HCT116 (cell line): ENCODE data around the gene PCDHA7. TPM values are rescaled to one million over a fixed set of nuclear protein-coding genes. Genes with fewer than 3 reads are reported as not detected.

Experiments
- ATAC-seq: fragments of 200-7000 bp; cut with Tn5 transposase; 2 replicates; pipeline ENCODE4 v1.9.1; 2020; ENCODE audit warnings: mild to moderate bottlenecking, moderate library complexity
- BruUV-seq: library from RNA; stranded (reverse); fragments of 400-500 nt; replicated peaks from 2 replicates; lab custom pipeline; 2021; lab: Mats Ljungman, UMichigan
- CTCF ChIA-PET: fragments of 300-600 bp; sonication (Branson Sonifier 250); formaldehyde crosslinking; loops from one replicate; lab custom pipeline; 2021; ENCODE audit warnings: antibody characterized with exemption; lab: Charles Lee
- POLR2A ChIA-PET: fragments of 300-600, 350-600 bp; sonication (Branson Sonifier 250); formaldehyde crosslinking; loops from one replicate; lab custom pipeline; 2021; ENCODE audit warnings: antibody characterized with exemption; lab: Charles Lee
- RAD21 ChIA-PET, 2 experiments: fragments of 300-600 bp; sonication (Branson Sonifier 250); formaldehyde crosslinking; loops; one replicate each; lab custom pipeline; 2023; ENCODE audit warnings: low total read pairs in 2 of 2; ENCODE audit not compliant: uncharacterized antibody in 2 of 2, unreplicated experiment in 2 of 2, low non-redundant PET in 1 of 2; lab: Charles Lee
- DNase-seq: peaks from one replicate; pipeline ENCODE4 v3.0.0-alpha.2; 2010; ENCODE audit warnings: low read depth, low spot score
- H2AFZ ChIP-seq: fragments of 200-600 bp; shearing (Covaris generic), sonication (generic); 2 replicates; pipeline ENCODE4 v1.6.1; 2017; ENCODE audit warnings: low read depth, mixed run types, mixed read lengths, antibody characterized with exemption, low read length; ENCODE audit not compliant: poor library complexity, severe bottlenecking
- H3K27ac ChIP-seq: 2 replicates; pipeline ENCODE4 v1.5.1; 2012; ENCODE audit warnings: low read depth, low read length
- H3K27me3 ChIP-seq: fragments of 200-600 bp; sonication (generic); 2 replicates; pipeline ENCODE4 v1.6.1; 2016; ENCODE audit warnings: mixed run types, low read length, mixed read lengths; ENCODE audit not compliant: insufficient read depth
- H3K36me3 ChIP-seq, 2 experiments: fragments of 200-500 bp in 1 of 2; fragments of 200-600 bp in 1 of 2; sonication (Bioruptor generic) in 1 of 2; sonication (generic) in 1 of 2; 2 replicates each; pipeline versions ENCODE4 v1.5.1 to v1.6.1; 2014 to 2016; ENCODE audit warnings: low read length in 2 of 2, inconsistent platforms in 1 of 2, mixed read lengths in 1 of 2, mixed run types in 1 of 2; ENCODE audit not compliant: insufficient read depth in 2 of 2, control insufficient read depth in 1 of 2
- H3K4me1 ChIP-seq, 2 experiments: fragments of 200-600 bp in 1 of 2; sonication (generic) in 1 of 2; 2 replicates each; pipeline versions ENCODE4 v1.5.1 to v1.6.1; 2012 to 2017; ENCODE audit warnings: low read length in 2 of 2, inconsistent platforms in 1 of 2, mild to moderate bottlenecking in 1 of 2, mixed read lengths in 1 of 2, mixed run types in 1 of 2, moderate library complexity in 1 of 2; ENCODE audit not compliant: insufficient read depth in 2 of 2, control insufficient read depth in 1 of 2
- H3K4me2 ChIP-seq: fragments of 200-600 bp; sonication (generic); 2 replicates; pipeline ENCODE4 v1.6.1; 2017; ENCODE audit warnings: mixed run types, low read length, mixed read lengths
- H3K4me3 ChIP-seq, 2 experiments: fragments of 200-600 bp in 1 of 2; sonication (generic) in 1 of 2; replicated peaks in 1 of 2; 2 replicates each; pipeline ENCODE4 v1.5.1; 2011 to 2016; ENCODE audit warnings: low read length in 2 of 2, control low read depth in 1 of 2, low read depth in 1 of 2, mild to moderate bottlenecking in 1 of 2, mixed read lengths in 1 of 2, mixed run types in 1 of 2
- H3K79me2 ChIP-seq: fragments of 200-600 bp; sonication (generic); 2 replicates; pipeline ENCODE4 v1.6.1; 2017; ENCODE audit warnings: mild to moderate bottlenecking, mixed run types, low read length, moderate library complexity, mixed read lengths; ENCODE audit not compliant: insufficient read depth
- H3K9ac ChIP-seq: fragments of 200-600 bp; sonication (generic); 2 replicates; pipeline ENCODE4 v1.6.1; 2016; ENCODE audit warnings: low read length, mixed read lengths
- H3K9me2 ChIP-seq: fragments of 200-600 bp; sonication (generic), shearing (Covaris generic); 2 replicates; pipeline ENCODE4 v1.6.1; 2017; ENCODE audit warnings: mixed run types, mild to moderate bottlenecking, moderate library complexity; ENCODE audit not compliant: insufficient read depth
- H3K9me3 ChIP-seq, 2 experiments: fragments of 200-500 bp in 1 of 2; fragments of 200-600 bp in 1 of 2; sonication (Bioruptor generic) in 1 of 2; sonication (generic) in 1 of 2; 2 replicates each; pipeline ENCODE4 v1.6.1; 2014 to 2017; ENCODE audit warnings: low read length in 2 of 2, mixed read lengths in 2 of 2, inconsistent platforms in 1 of 2, low read depth in 1 of 2, mild to moderate bottlenecking in 1 of 2, mixed run types in 1 of 2, moderate library complexity in 1 of 2; ENCODE audit not compliant: control insufficient read depth in 1 of 2, insufficient read depth in 1 of 2
- H4K20me1 ChIP-seq: fragments of 200-600 bp; sonication (generic), shearing (Covaris generic); 2 replicates; pipeline ENCODE4 v1.6.1; 2017; ENCODE audit warnings: mixed run types, mild to moderate bottlenecking, moderate library complexity; ENCODE audit not compliant: insufficient read depth
- CEBPB ChIP-seq: IDR thresholded peaks from 2 replicates; pipeline ENCODE4 v1.6.1; 2012; ENCODE audit warnings: low read depth
- ELF1 ChIP-seq: IDR thresholded peaks from 2 replicates; pipeline ENCODE4 v1.6.1; 2012; ENCODE audit warnings: low read depth, borderline replicate concordance
- FOSL1 ChIP-seq: IDR thresholded peaks from 2 replicates; pipeline ENCODE4 v1.6.1; 2012; ENCODE audit warnings: low read depth
- POLR2AphosphoS5 ChIP-seq: IDR thresholded peaks from 2 replicates; pipeline ENCODE4 v1.6.1; 2011; ENCODE audit warnings: mild to moderate bottlenecking, low read depth, low read length, moderate library complexity
- RAD21 ChIP-seq: IDR thresholded peaks from 2 replicates; pipeline ENCODE4 v1.6.1; 2012; ENCODE audit warnings: low read depth, mild to moderate bottlenecking
- ZFX ChIP-seq: fragments of 450-650 bp; IDR thresholded peaks from 2 replicates; pipeline ENCODE4 v1.6.1; 2017
- intact Hi-C: fragments of 100-400 bp; cut with micrococcal nuclease; formaldehyde crosslinking; loops from 2 replicates; pipeline ENCODE4 v1.10.0; 2022
- total RNA-seq: library from RNA; stranded (reverse); gene quantifications from one replicate; pipeline ENCODE4 v1.2.1, GENCODE V29; 2021; ENCODE audit not compliant: unreplicated experiment
- TF ChIP-seq, protein P1 (sequence below): IDR thresholded peaks from 2 replicates; pipeline ENCODE4 v1.6.1; 2012
- TF ChIP-seq, protein P2 (sequence below), 3 experiments: fragments of 200-600 bp in 1 of 3; sonication (generic) in 1 of 3; IDR thresholded peaks in 2 of 3; conservative IDR thresholded peaks in 1 of 3; 2 replicates each; pipeline ENCODE4 v1.5.1; 2012 to 2017; ENCODE audit warnings: low read depth in 2 of 3, low read length in 2 of 3, antibody characterized with exemption in 1 of 3, borderline replicate concordance in 1 of 3, control low read depth in 1 of 3, mild to moderate bottlenecking in 1 of 3, mixed read lengths in 1 of 3, mixed run types in 1 of 3, moderate library complexity in 1 of 3; ENCODE audit not compliant: insufficient read depth in 1 of 3

The PCDHA7 gene
- total RNA-seq, 1 experiment from 2014 or later, result not detected

DNA sequence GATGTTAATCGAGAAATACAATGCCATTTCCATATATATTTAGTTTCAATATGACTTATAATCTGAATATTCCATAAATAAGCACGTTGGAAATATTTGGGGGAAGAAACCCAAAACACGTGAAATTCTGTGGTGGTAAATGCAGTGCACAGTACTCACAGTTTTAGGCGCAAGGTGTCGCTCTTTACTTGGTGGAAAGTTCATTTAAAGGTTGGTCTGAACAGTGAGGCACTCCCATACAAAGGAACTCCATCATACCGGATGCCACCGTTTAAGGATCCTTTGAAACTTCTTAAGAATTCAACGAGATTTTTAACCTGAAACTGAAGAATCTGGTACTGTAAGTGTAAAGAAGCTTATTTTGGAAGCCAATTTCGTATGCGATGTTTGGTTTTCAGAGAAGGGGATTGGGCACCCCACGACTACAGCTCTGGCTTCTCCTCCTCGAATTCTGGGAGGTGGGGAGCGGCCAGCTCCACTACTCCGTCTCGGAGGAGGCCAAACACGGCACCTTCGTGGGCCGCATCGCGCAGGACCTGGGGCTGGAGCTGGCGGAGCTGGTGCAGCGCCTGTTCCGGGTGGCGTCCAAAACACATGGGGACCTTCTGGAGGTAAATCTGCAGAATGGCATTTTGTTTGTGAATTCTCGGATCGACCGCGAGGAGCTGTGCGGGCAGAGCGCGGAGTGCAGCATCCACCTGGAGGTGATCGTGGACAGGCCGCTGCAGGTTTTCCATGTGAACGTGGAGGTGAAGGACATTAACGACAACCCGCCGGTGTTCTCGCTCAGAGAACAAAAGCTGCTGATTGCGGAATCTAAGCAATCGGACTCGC, 34.9 kb downstream of the PCDHA7 start, which contains the start of gene PCDHA11:
TSS of gene PCDHA11 (plus strand) at position 237 of the 834 bp plus-strand sequence. CDS start at position 384, 147 bp downstream.
- H3K4me2 ChIP-seq, result no peak within 1 kb of the TSS
- BruUV-seq, result no TSS peak
- no peaks in the 10 kb centered on the region for H3K27me3 ChIP-seq
- peak; percentile 8 for DNase-seq
- ChIA-PET RAD21 (interaction anchor here in 1 of 2 experiments (1.4 kb wide), 1 partner anchor 171 kb away, joined by 4 read pairs; no protein-coding TSS in a partner anchor), POLR2A (interaction anchor here (1.2 kb wide), 1 partner anchor 172 kb away, joined by 4 read pairs; no protein-coding TSS in a partner anchor), CTCF (interaction anchor here (1.0 to 3.0 kb wide), 2 partner anchors 9 to 171 kb away, joined by 3 to 21 read pairs; no protein-coding TSS in a partner anchor)
- H3K9ac ChIP-seq, result no peak within 1 kb of the TSS
- H3K36me3 ChIP-seq, result no peaks in the 10 kb centered on the region
- no peaks in the 10 kb centered on the region for H3K9me3 ChIP-seq
- H3K4me3 ChIP-seq, result no peak within 1 kb of the TSS
- no peak within 1 kb of the TSS for H3K27ac ChIP-seq
- H4K20me1 ChIP-seq, result no peaks in the 10 kb centered on the region
- no peak within 1 kb of the TSS for H2AFZ ChIP-seq
- no peaks in the 10 kb centered on the region for H3K79me2 ChIP-seq
- intact Hi-C loops, result loop anchor here (1.0 kb wide), 1 partner anchor 172 kb away; no protein-coding TSS in a partner anchor
- H3K4me1 ChIP-seq, result no peaks in the 10 kb centered on the region
- peak; percentile 76 for ATAC-seq
- no peaks in the 10 kb centered on the region for H3K9me2 ChIP-seq
- TF ChIP-seq, protein P1, sequence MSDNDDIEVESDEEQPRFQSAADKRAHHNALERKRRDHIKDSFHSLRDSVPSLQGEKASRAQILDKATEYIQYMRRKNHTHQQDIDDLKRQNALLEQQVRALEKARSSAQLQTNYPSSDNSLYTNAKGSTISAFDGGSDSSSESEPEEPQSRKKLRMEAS, result no peak
- TF ChIP-seq ZFX (no peak), FOSL1 (no peak), CEBPB (no peak), RAD21 (peak; percentile 64), ELF1 (no peak), POLR2AphosphoS5 (no peak)
- TF ChIP-seq, protein P2, sequence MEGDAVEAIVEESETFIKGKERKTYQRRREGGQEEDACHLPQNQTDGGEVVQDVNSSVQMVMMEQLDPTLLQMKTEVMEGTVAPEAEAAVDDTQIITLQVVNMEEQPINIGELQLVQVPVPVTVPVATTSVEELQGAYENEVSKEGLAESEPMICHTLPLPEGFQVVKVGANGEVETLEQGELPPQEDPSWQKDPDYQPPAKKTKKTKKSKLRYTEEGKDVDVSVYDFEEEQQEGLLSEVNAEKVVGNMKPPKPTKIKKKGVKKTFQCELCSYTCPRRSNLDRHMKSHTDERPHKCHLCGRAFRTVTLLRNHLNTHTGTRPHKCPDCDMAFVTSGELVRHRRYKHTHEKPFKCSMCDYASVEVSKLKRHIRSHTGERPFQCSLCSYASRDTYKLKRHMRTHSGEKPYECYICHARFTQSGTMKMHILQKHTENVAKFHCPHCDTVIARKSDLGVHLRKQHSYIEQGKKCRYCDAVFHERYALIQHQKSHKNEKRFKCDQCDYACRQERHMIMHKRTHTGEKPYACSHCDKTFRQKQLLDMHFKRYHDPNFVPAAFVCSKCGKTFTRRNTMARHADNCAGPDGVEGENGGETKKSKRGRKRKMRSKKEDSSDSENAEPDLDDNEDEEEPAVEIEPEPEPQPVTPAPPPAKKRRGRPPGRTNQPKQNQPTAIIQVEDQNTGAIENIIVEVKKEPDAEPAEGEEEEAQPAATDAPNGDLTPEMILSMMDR (IDR thresholded peaks at IDR 0.05 in 2 of 3, conservative IDR thresholded peaks at IDR 0.05 in 1 of 3; ENCODE audit: borderline replicate concordance in 1 of 3, insufficient read depth in 1 of 3, low read depth in 2 of 3, low read length in 2 of 3), result peak; percentile 33 to 44 (median 36); a peak in 4 of 6 replicates
- TF ChIP-seq, all 23 proteins: peak for 2
